Right renal cortex interstitium (tissue), 3 donors: Measurements from ENCODE around the gene NUP188. TPM values are rescaled to one million over a fixed set of nuclear protein-coding genes. Genes with fewer than 3 reads are reported as not detected.
A peak's percentile ranks its signal among the peaks of the same experiment; 100 is the strongest.
"Not testable (repeated sequence)": the region's sequence is repeated elsewhere in the genome, so short reads cannot be mapped to it uniquely, and the experiment has no call there.

ENCODE experiments used
- DNase-seq, 3 donors: peaks; one replicate each; pipeline ENCODE4 v3.0.0-alpha.2; 2013; ENCODE audit warnings: low read depth in 3 of 3, low spot score in 2 of 3
- polyA plus RNA-seq, 3 donors: library from polyadenylated mRNA; unstranded; fragments of 120-200 nt; gene quantifications; one replicate each; pipeline ENCODE4 v1.2.1, GENCODE V29; 2013; ENCODE audit not compliant: insufficient read length in 3 of 3

The NUP188 gene
- polyA plus RNA-seq, 3 donors = 38.6 to 41.4 (median 40.5) TPM

DNA sequence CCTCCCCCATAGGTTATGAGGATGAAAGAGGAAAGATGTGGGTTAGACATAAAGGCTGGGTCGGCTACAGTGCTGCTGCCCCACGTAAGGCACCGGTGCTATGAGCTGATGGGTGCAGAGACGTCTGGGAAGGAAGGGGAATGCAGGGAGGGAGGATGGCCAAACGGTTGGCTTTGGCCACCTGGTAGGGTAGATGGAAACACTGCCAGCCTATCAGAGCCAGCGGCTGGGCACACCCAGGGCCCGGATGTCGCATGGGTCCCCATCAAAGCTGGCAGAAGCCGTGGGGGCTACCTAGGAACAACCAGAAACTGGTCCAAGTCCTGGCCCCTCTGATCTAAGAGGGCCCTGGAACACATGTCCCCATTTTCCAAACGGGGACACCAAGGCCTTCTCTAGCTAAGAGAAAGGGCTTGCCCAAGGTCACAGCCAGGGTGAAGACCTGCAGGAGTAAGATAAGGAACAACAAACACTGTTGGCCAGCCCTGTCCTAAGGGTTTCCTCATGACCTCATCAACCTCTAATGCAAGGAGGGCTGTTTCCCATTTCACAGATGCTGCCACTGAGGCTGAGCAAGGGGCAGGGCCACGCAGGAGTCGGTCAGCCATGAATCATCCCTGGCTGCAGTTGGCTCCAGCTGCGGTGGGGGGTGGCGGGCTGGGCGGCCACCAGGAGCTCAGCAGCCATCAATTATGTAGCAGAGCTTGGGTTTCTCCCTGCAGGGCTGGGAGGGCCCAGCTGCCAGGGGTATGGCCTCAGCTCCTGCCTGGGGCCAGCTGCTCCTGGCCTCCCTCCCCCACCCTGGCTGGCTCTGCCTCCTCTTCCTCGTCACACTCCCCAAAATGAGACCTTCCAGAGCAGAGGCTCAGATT is 75.8 kb downstream of the NUP188 start:
- DNase-seq = no peak

DNA sequence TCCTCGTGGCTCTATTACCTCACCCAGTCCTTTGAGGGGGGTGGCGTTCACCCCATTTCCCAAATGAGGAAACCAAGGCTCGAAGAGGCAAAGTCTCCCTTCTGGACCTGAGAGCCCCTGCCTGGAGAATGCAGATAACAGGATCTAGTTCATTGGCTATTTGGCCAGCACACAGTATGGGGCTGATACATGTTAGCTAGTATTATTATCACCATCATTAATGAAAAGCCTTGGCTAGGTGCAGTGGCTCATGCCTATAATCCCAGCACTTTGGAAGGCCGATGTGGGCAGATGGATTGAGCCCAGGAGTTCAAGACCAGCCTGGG is 76.4 kb downstream of the NUP188 start:
- no peak for DNase-seq

DNA sequence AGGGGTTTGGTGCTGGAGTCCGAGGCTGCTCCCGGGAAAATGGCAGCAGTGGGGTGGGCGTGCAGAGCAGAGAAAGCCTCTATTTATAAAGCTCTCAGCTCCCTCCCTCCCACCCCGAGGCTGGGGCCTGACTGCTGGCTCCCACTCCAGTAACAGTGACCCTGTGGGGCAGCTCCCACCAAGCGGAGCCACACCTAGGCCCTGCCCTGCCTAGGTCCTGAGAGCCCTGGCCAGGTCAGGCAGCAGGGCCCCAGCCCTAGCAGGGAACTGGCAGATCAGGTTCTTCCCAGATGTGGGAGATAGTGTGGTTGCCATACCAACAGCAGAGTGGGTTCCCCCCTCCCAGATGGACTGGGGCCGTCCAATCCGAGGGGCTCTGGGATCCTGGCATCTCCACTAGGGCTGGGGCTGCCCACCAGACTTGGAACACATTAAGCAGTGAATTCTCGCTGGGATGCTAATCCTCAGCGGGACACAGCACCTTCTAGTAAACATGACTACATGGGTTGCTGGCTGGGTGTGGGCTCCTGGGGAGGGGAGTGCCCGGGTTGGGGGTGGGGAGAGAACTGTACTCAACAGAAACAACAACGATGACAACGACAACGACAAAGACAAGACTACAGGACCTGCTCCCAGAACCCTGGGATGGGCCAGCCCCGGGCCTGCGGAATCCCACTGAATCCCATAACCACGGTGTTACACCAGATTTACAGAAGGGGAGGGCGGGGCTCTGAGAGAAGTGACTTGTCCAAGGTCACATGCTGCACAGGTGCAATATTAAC is 79.1 kb downstream of the NUP188 start:
- no peak for DNase-seq

DNA sequence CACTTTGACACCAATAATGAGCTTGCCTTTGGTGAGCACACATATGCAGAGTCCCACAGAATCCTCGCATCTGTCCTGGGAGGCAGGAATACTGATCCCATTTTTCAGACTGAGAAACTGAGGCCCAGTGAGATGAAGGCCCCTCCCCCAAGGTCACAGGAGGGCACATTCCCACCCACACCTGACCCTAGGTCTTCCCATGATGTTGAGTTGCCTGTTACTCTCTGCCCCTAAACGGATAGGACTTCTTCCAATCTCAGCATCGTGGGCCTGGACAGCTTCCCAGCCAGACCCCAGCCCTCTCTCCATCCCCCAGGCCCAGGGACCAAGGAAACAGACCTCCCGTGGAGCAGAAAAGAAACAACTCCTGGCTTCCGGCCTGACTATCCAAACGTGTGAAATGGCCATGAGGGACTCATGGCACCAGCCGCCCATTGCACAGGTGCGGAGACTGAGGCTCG is 79.8 kb downstream of the NUP188 start:
- DNase-seq = no peak

DNA sequence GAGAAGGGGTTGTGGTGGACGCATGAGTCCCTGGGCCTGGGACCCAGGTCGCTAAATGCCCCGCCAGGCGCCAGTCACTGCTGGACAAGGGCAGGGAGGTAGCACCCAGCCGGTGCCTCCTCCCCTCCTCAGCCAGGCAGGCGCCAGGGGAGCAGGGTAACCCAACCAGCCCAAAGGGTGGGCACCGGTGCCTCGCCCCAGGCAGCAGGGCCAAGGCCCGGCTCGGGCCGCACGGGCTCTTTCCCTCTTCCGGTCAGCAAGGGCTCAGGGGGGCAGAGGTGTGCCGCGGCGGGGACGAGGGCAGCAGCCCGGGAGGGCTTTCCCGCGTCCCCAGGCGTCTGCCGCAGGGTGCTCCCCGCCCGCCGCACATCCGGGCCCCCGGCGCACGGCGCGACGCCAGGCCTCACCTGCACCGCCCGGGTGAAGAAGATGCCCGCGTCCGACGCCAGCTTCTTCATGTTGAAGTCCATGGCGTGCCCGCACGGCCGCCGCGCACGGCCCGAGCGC is 80.2 kb downstream of the NUP188 start:
- no peak for DNase-seq

DNA sequence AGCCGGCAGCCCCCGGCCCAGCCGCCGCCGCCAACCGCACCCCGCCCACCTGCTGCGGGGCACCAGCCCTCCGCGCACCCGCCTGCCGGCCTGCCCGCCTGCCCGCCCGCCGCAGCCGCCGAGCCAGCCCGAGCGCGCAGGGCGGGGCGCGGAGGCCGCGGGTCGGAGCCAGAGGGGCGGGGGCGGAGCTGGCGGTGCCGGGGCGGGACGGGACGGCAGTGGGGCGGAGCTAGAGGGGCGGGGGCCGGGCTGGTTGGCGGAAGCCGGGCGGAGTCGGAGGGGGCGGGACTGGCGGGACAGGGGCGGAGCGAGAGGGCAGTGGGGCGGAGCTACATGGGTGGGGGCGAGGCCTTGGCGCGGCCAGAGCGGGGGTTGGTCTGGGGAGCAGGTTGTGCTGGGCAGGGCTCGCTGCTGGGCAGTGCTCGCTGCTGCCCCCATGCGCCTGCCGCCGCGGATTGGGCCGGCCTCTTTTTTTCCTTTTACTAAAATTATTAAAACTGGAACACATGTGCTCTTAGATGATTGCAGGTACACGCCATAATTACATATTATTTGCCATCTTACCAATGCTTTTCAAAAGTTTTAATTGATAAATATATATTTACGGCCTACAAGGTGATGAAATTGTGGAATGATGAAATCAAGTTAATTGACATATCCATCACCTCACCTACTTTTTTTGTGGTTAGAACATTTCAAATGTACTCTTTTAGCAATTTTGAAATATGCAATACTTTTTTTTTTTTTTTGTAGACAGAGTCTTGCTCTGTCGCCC is 80.9 kb downstream of the NUP188 start, which contains the start of gene SH3GLB2:
SH3GLB2 (minus strand) TSS at position 140 of the 775 bp plus-strand sequence. CDS start 177 bp downstream, outside the sequence.
- peak; percentile 68 to 84 (median 84) for DNase-seq

DNA sequence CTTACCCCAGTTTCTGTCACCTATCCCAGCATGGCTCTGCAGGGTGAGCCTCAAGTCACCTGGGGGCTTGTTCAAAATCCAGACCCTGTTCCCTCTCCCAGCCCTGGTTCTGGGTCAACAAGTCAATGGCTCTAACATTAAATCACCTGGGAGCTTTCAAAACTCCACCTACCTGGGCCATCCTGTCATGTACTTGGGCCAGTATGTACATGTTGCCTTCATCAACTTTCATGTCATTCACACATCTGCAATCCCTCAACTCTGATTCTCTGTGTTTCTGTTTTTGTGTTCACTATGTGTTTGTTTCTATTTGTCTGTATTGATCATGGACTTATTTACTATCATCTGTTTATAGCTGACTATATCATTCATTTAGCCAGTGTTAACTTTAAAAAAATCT is 82.7 kb downstream of the NUP188 start:
- no peak for DNase-seq

DNA sequence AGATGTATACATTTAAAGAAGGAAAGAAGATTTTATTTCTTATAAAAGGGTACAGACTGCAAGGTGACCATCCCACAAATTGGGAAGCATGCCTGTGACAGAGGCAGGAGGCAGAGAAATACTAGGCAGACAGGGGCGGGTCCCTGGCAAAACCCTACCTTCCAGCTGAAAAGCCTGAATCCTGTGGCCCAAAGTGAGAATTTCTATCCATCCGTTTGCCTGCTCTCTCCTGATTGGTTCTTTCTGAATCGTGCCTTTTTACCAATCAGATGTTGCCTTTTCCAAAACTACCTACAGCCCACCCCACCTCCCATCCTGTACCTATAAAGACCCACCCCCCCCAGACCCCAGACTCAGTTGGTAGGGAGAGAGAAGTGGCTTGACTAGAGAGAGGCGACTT is 84.0 kb downstream of the NUP188 start:
- DNase-seq = no peak

DNA sequence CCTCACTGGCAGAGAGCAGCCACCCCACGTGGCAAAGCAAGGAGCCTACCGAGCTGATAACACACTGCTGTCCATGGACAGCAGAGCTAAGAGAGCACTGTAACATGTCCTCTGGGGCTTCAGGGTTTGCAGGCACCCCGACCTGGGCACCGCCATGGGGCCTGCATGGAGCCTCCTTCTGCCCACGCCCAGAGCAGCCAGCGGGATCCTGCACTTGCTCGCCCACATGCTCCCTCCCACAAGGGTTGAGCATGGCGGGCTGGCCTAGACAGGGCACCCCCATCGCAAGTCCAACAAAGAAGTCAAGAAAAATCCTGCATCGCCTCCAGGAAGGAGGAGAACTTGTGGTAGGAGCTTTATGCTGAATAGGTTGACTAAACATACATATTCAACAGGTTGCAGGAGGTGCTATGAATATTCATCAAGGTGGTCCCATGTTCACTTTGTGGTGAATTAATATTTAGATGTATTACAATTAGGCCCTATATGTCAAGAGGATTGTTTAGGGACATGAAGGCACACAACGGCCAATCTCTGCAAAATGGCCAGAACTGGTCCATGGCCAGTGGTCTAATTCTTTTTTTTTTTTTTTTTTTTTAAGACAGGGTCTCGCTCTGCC is 85.2 kb downstream of the NUP188 start:
- no peak for DNase-seq

DNA sequence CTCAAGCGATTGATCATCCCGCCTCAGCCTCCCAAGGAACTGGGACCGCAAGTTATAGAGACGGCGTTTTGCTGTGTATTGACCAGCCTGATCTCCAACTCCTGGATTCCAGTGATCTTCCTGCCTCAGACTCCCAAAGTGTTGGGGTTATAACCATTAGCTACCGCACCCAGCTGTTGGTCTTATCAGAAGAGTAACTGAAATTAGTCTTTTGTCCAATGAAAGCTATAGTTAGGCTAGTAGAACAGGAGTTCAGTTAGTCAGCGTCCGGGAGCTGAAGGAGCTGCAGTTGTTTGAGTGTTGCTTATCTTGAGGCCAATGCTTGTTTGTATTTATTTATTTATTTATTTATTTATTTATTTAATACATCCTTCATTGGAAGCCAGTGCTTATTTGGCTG is 85.7 kb downstream of the NUP188 start:
- DNase-seq = no peak

DNA sequence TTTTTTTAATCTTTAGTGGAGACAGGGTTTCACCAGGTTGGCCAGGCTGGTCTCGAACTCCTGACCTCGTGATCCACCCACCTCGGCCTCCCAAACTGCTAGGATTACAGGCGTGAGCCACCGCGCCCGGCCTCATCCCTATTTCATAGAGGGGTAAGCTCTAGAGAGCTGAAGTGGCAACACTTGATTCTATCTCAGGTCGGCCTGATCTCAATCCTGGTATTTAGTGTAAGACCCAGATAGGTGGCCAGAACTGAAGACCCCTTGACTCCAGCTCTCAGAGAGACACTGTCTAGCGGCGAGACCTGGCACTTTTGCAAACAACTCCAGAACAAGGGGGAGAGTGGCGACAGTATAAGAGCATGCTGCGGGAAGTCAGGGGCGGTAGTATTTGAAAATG is 88.3 kb downstream of the NUP188 start:
- DNase-seq = not testable (repeated sequence)

DNA sequence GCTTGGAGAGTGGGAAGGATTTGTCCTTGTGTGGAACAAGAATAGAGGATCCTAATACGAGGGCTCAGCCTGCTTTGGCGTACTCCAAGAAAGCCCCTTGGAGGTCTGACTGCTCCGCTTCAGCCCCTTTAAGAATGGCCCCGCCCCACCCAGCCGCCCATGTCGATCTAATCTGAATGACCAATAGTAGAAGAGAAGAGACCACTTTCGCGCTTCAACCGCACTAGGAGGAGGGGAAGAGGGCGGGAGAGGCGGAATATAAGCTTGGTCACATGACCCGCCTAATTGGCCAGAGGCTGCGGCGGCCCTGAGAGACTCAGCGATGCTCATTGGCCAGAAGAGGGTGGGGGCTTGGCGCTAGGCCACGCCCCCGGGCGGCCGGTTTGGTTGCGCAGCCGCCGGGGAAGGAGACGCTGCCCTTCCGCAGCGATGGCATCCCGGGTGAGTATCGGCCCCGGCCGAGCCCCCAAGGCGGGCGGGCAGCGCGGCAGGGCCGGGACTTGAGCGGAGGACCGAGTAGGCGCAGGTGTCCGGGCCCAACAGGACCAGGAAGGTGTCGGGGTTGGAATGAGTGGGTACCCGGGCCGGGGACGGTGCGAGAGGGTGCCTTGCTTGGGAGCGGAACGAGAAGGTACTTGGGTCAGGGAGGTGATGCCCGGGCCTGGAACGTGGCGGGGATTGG is 88.9 kb downstream of the NUP188 start, which contains the start of gene MIGA2:
MIGA2 (plus strand) TSS at position 386 of the 682 bp plus-strand sequence. CDS start 3,969 bp downstream, outside the sequence.
- DNase-seq = peak; percentile 92 to 97 (median 95)

DNA sequence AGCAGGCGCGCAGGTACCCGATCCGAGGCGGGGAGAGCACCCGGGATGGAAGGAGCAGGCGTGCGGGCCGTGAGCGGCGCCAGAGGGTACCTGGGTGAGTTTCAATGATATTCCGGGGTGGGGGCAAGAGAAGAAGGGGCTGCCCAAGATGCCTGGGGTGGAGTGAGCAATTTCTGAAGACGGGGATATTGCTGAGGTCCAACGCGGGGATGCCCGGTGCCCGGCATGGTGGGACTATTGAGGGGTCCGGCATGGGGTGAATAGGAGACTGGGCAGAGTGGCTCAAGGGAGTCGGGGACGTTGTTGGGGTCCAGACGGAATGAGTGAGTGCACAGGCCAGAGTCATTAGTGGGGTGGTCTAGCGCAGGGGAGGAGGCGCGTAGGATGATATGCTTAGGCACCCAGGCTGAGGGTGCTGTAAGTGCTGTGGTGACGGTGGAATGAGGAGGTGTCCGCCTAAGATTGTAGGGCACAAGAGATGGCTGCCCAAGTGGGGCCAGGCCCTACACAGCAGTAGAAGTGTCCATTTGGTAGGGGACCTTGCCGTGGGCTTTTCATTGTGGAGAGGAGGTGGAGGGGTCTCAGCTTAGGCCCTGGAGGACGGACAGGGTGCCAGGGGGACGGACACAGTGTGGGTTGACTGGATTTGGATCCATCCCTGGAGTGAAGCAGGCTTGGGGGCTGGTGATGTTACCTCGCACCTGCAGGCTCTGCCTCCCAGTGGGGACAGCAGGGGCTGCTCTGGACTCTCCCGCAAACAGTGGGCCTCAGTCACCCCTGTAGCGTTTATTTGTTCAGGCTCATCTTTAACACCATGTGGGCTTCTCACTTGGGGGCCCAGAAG is 89.6 kb downstream of the NUP188 start:
- DNase-seq = no peak

DNA sequence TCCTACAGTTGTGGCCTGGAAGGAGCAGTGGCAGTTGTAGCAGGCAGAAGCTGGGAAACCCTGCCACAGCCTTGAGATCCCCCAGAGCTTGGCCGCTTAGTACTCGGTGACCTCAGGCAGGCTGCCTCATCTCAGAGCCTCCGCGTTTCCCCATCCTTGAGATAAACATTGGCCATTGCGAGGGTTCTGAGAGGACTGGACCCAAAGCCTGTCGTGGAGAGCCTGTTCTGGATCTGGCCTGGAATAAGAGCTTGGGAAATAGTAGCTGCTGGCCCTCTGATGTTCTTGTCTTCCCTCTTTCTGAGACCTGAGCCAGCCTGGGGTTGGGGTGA is 90.2 kb downstream of the NUP188 start:
- no peak for DNase-seq

DNA sequence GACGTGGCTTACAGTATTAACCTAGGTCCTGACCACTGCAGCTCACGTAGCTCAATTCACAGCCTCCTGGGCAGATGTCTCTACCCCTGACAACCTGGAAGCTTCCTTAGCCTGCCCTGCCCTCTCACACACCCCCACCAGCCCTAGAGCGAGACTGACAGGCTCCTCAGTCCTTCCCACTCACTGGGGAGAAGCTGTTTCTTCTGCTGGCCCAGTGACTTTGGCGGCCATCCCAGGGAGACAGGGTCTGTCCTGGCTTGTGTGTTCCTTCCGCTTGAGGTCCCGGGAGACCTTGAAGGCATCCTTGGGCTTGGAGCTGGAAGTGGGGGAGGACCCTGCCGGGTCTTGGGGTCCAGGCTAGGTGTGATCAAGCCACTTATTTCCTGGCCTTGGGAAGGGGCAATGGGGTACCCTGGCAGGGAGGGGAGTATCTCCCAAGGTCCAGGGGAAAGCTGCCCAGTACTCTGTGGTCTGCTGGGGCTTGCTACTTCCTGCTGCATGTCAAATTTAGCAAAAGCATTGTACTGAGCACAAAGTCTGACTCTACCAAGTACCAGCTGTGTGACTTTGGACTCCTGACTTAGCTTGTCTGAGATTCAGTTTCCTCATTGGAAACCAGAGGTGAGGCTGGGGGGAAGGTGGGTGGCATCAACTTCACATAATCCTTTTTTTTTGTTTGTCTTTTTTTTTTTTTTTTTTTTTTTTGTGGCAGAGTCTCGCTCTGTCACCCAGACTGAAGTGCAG is 90.8 kb downstream of the NUP188 start:
- DNase-seq = no peak

DNA sequence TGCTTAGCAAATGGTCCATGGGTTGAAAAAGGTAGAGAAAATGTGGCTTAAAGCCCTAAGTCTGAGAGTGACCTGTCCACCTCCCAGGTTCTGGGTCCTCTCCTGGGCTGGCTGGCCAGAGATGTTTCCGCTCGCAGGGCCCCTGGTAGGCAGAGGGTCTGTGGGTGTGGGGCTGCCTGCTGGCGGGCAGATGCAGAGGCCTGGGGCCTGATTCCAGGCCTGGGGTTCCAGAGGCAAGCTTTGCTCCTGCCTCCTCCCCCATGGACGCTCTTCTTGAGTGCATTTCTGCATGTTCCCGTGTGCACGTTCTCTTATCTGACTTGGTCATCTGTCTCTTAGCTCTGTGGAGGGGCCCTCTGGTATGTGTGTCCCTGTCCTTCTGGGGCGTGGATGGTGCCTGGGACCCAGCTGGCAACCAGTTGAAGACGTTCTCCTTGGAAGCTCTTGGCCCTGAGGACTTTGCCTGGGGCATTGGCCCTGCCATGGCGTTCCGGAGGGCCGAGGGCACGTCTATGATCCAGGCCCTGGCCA is 92.7 kb downstream of the NUP188 start:
- DNase-seq = no peak

DNA sequence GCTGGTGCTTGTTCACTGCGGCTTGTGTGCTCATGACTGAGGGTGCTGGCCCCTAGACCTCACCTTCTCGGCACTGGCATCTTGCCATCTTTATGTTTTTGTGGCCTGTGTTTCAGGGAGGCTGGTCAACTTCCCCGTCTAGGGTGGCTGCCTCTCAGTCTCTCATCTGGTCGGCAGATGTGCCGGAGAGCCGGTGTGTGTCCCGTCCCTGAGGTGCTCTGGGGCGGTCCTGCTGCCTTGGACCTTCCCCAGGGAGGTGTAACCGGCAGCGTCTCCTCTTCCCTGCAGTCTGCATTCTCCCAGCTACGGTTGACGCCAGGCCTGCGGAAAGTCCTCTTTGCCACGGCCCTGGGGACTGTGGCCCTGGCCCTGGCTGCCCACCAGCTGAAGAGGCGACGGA is 94.5 kb downstream of the NUP188 start:
- no peak for DNase-seq

DNA sequence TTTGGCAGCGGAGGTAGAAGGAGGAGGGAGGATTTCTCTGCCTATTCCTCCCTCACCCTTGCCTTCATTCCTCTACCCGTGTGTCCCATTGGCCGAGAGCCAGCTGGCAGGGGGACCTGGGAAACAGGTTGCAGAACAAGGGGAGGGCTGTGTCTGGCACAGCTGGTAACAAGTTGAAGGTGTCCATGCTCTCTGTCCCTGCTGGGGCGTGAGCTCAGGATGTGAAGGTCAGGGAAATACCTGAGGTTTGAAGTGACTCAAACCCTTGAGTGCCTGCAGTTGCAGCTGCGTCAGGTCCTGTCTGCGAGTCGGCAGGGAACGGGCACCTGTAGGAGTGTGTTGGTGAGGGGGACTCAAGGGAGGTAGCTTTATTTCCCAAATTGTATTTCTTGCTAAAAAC is 105.1 kb downstream of the NUP188 start:
- DNase-seq = no peak
